ENCODE results near the gene LRP1B. TPM values are rescaled to one million over a fixed set of nuclear protein-coding genes. Genes with fewer than 3 reads are reported as not detected.

The LRP1B gene
- total and polyA plus RNA-seq, 4 donors = 0.01 to 0.84 (median 0.17) TPM

GRCh38 chr2:141728886-141729285, 401.9 kb downstream of the LRP1B start:
- H3K27ac ChIP-seq (ENCODE audit: low read depth in 1 of 2, low read length in 2 of 2) = no peak overlapping the region
- no peaks in the 10 kb centered on the region for H3K9me3 ChIP-seq (ENCODE audit: control insufficient read depth in 4 of 4, low read length in 3 of 4)
- DNase-seq (ENCODE audit: low spot score) = no peak
- H3K9ac ChIP-seq (ENCODE audit: low read depth in 1 of 2, low read length in 2 of 2) = no peak overlapping the region
- H3K36me3 ChIP-seq (ENCODE audit: control insufficient read depth in 4 of 4, insufficient read depth in 3 of 4, low read depth in 1 of 4, low read length in 3 of 4) = no peaks in the 10 kb centered on the region
- H3K27me3 ChIP-seq (ENCODE audit: control insufficient read depth in 4 of 4, insufficient read depth in 4 of 4, low read length in 3 of 4) = no peaks in the 10 kb centered on the region
- peaks cover 0 to 4% (median 1%) of the 10 kb centered on the region in 4 donors for H3K4me1 ChIP-seq (ENCODE audit: control insufficient read depth in 4 of 4, insufficient read depth in 4 of 4, low read length in 3 of 4)
- TF ChIP-seq ZBTB33 (IDR thresholded peaks at IDR 0.05) (no peak), GABPA (IDR thresholded peaks at IDR 0.05 in 1 of 2, conservative IDR thresholded peaks at IDR 0.05 in 1 of 2) (no peak), CTCF (IDR thresholded peaks at IDR 0.05; ENCODE audit: low read depth, low read length, missing input control) (no peak), ATF3 (IDR thresholded peaks at IDR 0.05) (no peak), FOXA2 (IDR thresholded peaks at IDR 0.05) (no peak), RAD21 (IDR thresholded peaks at IDR 0.05) (no peak), RXRA (IDR thresholded peaks at IDR 0.05) (no peak), MAX (IDR thresholded peaks at IDR 0.05) (no peak), SP1 (IDR thresholded peaks at IDR 0.05) (no peak), FOXA1 (IDR thresholded peaks at IDR 0.05) (no peak), EGR1 (IDR thresholded peaks at IDR 0.05; ENCODE audit: low read depth in 2 of 2) (no peak), HNF4A (conservative IDR thresholded peaks at IDR 0.05) (no peak), JUND (IDR thresholded peaks at IDR 0.05) (no peak), HNF4G (IDR thresholded peaks at IDR 0.05) (no peak), YY1 (IDR thresholded peaks at IDR 0.05) (no peak), REST (IDR thresholded peaks at IDR 0.05) (no peak), TAF1 (conservative IDR thresholded peaks at IDR 0.05) (no peak), NR2F2 (IDR thresholded peaks at IDR 0.05) (no peak)
- no peak overlapping the region for H3K4me3 ChIP-seq (ENCODE audit: low read depth in 1 of 3, low read length in 3 of 3)
- WGBS = 89% methylated on average over 1 of the region's 1 CpG
